A549 (cell line): ENCODE data around the gene C3orf20. TPM values are rescaled to one million over a fixed set of nuclear protein-coding genes. Genes with fewer than 3 reads are reported as not detected.

Experiments
- ATAC-seq, 2 experiments: fragments of 200-7000 bp in 1 of 2; fragments of >200 bp in 1 of 2; cut with Nextera tagmentation in 1 of 2; cut with Tn5 transposase in 1 of 2; 3 replicates each; pipeline versions ENCODE4 v1.8.0 to v1.9.1; 2018 to 2020; ENCODE audit warnings: mild to moderate bottlenecking in 1 of 2, moderate library complexity in 1 of 2
- CTCF ChIA-PET: fragments of 300-600 bp; sonication (Branson Sonifier 250); formaldehyde crosslinking; extraction: SDS; loops from one replicate; lab custom pipeline; 2021; ENCODE audit warnings: antibody characterized with exemption, inconsistent platforms; lab: Yijun Ruan, JAX
- POLR2A ChIA-PET: fragments of 350-600 bp; formaldehyde crosslinking; extraction: SDS; loops from one replicate; lab custom pipeline; 2021; ENCODE audit warnings: antibody characterized with exemption, inconsistent platforms; lab: Yijun Ruan, JAX
- DNase-seq, 2 experiments: peaks; one replicate each; pipeline versions ENCODE4 v3.0.0 to v3.0.0-alpha.2; 2011 to 2016; ENCODE audit warnings: low read depth in 1 of 2, low spot score in 1 of 2
- FAIRE-seq: peaks from 2 replicates; lab custom pipeline; 2011; peaks lifted over from hg19 to GRCh38; lab: Jason Lieb, UNC
- H3K27ac ChIP-seq, 2 experiments: fragments of >200 bp; sonication (Bioruptor Twin); formaldehyde crosslinking; 3 replicates each; pipeline ENCODE4 v1.5.1; 2016 to 2017
- H3K4me1 ChIP-seq: fragments of >200 bp; sonication (Bioruptor Twin); formaldehyde crosslinking; 3 replicates; pipeline ENCODE4 v1.6.1; 2016
- H3K4me2 ChIP-seq: fragments of >200 bp; sonication (Bioruptor Twin); formaldehyde crosslinking; 3 replicates; pipeline ENCODE4 v1.6.1; 2016
- H3K4me3 ChIP-seq: fragments of >200 bp; sonication (Bioruptor Twin); formaldehyde crosslinking; 3 replicates; pipeline ENCODE4 v1.5.1; 2016
- H3K9me3 ChIP-seq: fragments of >200 bp; sonication (Bioruptor Twin); formaldehyde crosslinking; 3 replicates; pipeline ENCODE4 v1.6.1; 2016
- BHLHE40 ChIP-seq: IDR thresholded peaks from 2 replicates; pipeline ENCODE4 v1.6.1; 2012; ENCODE audit warnings: low read depth, low read length, inconsistent platforms
- CHD4 ChIP-seq: fragments of 200-600 bp; sonication (generic); IDR thresholded peaks from 2 replicates; pipeline ENCODE4 v1.6.1; 2016; ENCODE audit warnings: antibody characterized with exemption, mild to moderate bottlenecking, borderline replicate concordance
- CTCF ChIP-seq: fragments of >200 bp; sonication (Bioruptor Twin); formaldehyde crosslinking; IDR thresholded peaks from 3 replicates; pipeline ENCODE4 v1.5.1; 2016
- ELK1 ChIP-seq: fragments of 150-350 bp; IDR thresholded peaks from 2 replicates; pipeline ENCODE4 v1.6.1; 2014; ENCODE audit warnings: low read depth, mild to moderate bottlenecking, low read length
- EP300 ChIP-seq, 2 experiments: fragments of >200 bp; sonication (Bioruptor Twin); formaldehyde crosslinking; IDR thresholded peaks; 2 replicates in 1 of 2; 3 replicates in 1 of 2; pipeline ENCODE4 v1.6.1; 2016 to 2017
- FOSL2 ChIP-seq, 2 experiments: fragments of 450-650 bp in 1 of 2; fragments of >200 bp in 1 of 2; sonication (Bioruptor Twin) in 1 of 2; formaldehyde crosslinking; IDR thresholded peaks; 2 replicates each; pipeline versions ENCODE4 v1.5.0 to v1.6.1; 2016 to 2020; ENCODE audit warnings: mild to moderate bottlenecking in 1 of 2, moderate library complexity in 1 of 2
- FOXS1 ChIP-seq: fragments of 250-450 bp; sonication (Bioruptor Pico); IDR thresholded peaks from 2 replicates; pipeline ENCODE4 v1.5.0; 2020; ENCODE audit warnings: mild to moderate bottlenecking, moderate library complexity
- GATA3 ChIP-seq: IDR thresholded peaks from 2 replicates; pipeline ENCODE4 v1.6.1; 2012; ENCODE audit warnings: borderline replicate concordance
- HES2 ChIP-seq: fragments of >200 bp; sonication (Bioruptor Twin); formaldehyde crosslinking; IDR thresholded peaks from 2 replicates; pipeline ENCODE4 v1.6.1; 2016
- HEYL ChIP-seq: fragments of 250-450 bp; sonication (Bioruptor Pico); IDR thresholded peaks from 2 replicates; pipeline ENCODE4 v1.8.0; 2021; ENCODE audit warnings: mild to moderate bottlenecking, moderate library complexity
- HOXA7 ChIP-seq: fragments of 250-450 bp; sonication (Bioruptor Pico); IDR thresholded peaks from 2 replicates; pipeline ENCODE4 v1.5.0; 2020; ENCODE audit warnings: mild to moderate bottlenecking, moderate library complexity
- HOXB5 ChIP-seq: fragments of 250-450 bp; sonication (Bioruptor Pico); IDR thresholded peaks from 2 replicates; pipeline ENCODE4 v1.5.0; 2020; ENCODE audit warnings: mild to moderate bottlenecking, moderate library complexity
- KDM1A ChIP-seq: fragments of 200-600 bp; sonication (generic); IDR thresholded peaks from 2 replicates; pipeline ENCODE4 v1.6.1; 2016; ENCODE audit warnings: low read depth, mild to moderate bottlenecking
- KDM5A ChIP-seq: fragments of 200-600 bp; sonication (generic); IDR thresholded peaks from 2 replicates; pipeline ENCODE4 v1.6.1; 2016; ENCODE audit warnings: antibody characterized with exemption, mild to moderate bottlenecking
- MAFK ChIP-seq: fragments of 450-650 bp; IDR thresholded peaks from 2 replicates; pipeline ENCODE4 v1.6.1; 2014; ENCODE audit not compliant: partially characterized antibody
- MAX ChIP-seq: IDR thresholded peaks from 2 replicates; pipeline ENCODE4 v1.6.1; 2012
- MAZ ChIP-seq: fragments of 150-350 bp; IDR thresholded peaks from 2 replicates; pipeline ENCODE4 v1.6.1; 2014; ENCODE audit warnings: antibody characterized with exemption, low read depth, low read length, borderline replicate concordance
- MYC ChIP-seq: IDR thresholded peaks from 2 replicates; pipeline ENCODE4 v1.6.1; 2012; ENCODE audit warnings: mild to moderate bottlenecking, inconsistent platforms, low read length, improper control_type of control experiment, borderline replicate concordance
- NPAS2 ChIP-seq: fragments of 250-450 bp; sonication (Bioruptor Pico); IDR thresholded peaks from 2 replicates; pipeline ENCODE4 v1.8.0; 2022; ENCODE audit warnings: mild to moderate bottlenecking, moderate library complexity, borderline replicate concordance
- PHF8 ChIP-seq: fragments of 200-600 bp; sonication (generic); IDR thresholded peaks from 2 replicates; pipeline ENCODE4 v1.6.1; 2016; ENCODE audit warnings: low read depth, mild to moderate bottlenecking, antibody characterized with exemption, moderate library complexity, borderline replicate concordance
- RARB ChIP-seq: fragments of 250-450 bp; sonication (Bioruptor Pico); IDR thresholded peaks from 2 replicates; pipeline ENCODE4 v1.8.0; 2021; ENCODE audit warnings: mild to moderate bottlenecking, moderate library complexity
- RFX5 ChIP-seq: fragments of 450-650 bp; IDR thresholded peaks from 2 replicates; pipeline ENCODE4 v1.7.1; 2014; ENCODE audit warnings: antibody characterized with exemption, mild to moderate bottlenecking, moderate library complexity
- RNF2 ChIP-seq: fragments of 200-600 bp; sonication (generic); IDR thresholded peaks from 2 replicates; pipeline ENCODE4 v1.6.1; 2016; ENCODE audit warnings: low read depth, mild to moderate bottlenecking, antibody characterized with exemption, moderate library complexity, borderline replicate concordance
- TP53 ChIP-seq: fragments of 250-450 bp; sonication (Bioruptor Pico); IDR thresholded peaks from 2 replicates; pipeline ENCODE4 v1.5.0; 2021; ENCODE audit warnings: mild to moderate bottlenecking, moderate library complexity
- USF2 ChIP-seq: fragments of 450-650 bp; IDR thresholded peaks from 2 replicates; pipeline ENCODE4 v1.6.1; 2014; ENCODE audit warnings: antibody characterized with exemption
- ZC3H11A ChIP-seq: fragments of 450-650 bp; IDR thresholded peaks from 2 replicates; pipeline ENCODE4 v1.6.1; 2014; ENCODE audit warnings: antibody characterized with exemption, mild to moderate bottlenecking
- ZNF302 ChIP-seq: fragments of 250-450 bp; sonication (Bioruptor Pico); IDR thresholded peaks from 2 replicates; pipeline ENCODE4 v1.9.0; 2021; ENCODE audit warnings: inconsistent platforms, mild to moderate bottlenecking, moderate library complexity
- ZSCAN20 ChIP-seq: fragments of 250-450 bp; sonication (Bioruptor Pico); IDR thresholded peaks from 2 replicates; pipeline ENCODE4 v1.8.0; 2022; ENCODE audit warnings: mild to moderate bottlenecking, moderate library complexity
- WGBS: methylation state at CpG from one replicate; pipeline ENCODE4 v1.1.6; 2017; ENCODE audit errors: missing lambda C conversion rate; 5-methylcytosine and 5-hydroxymethylcytosine counted together
- polyA plus RNA-seq, 4 experiments: library from polyadenylated mRNA; depleted of rRNA in 3 of 4; stranded (reverse); fragments of >200 nt; fragmentation: RNase III in 1 of 4; extraction: RNeasy Plus Mini Kit Qiagen cat#74134 plus additional on column Dnase treatment in 1 of 4; gene quantifications; 2 replicates in 3 of 4; 3 replicates in 1 of 4; pipeline ENCODE4 v1.2.3, GENCODE V29; 2011 to 2017

Gene C3orf20
- polyA plus RNA-seq, 2 of the 4 experiments (the other 2 are of a cell fraction): 0.05 TPM; not detected in 1

GRCh38 chr3:14769544-14770325, 94.8 kb downstream of the C3orf20 start:
- FAIRE-seq: no peak
- Histone ChIP-seq H3K4me1 (no peaks in the 10 kb centered on the region), H3K9me3 (no peaks in the 10 kb centered on the region), H3K4me2 (no peak overlapping the region), H3K27ac (no peak overlapping the region), H3K4me3 (no peak overlapping the region)
- CTCF ChIA-PET: interaction anchor here (1.5 kb wide), 1 partner anchor 21 kb away, joined by 4 read pairs; no protein-coding TSS in a partner anchor
- TF ChIP-seq FOSL2 (IDR thresholded peaks at IDR 0.05): no peak
- no peak for TF ChIP-seq FOSL2 (CRISPR knock-in tag; IDR thresholded peaks at IDR 0.05)
- TF ChIP-seq ZC3H11A: no peak
- TF ChIP-seq CTCF: no peak
- TF ChIP-seq KDM1A: no peak
- TF ChIP-seq NPAS2 (CRISPR knock-in tag): no peak
- TF ChIP-seq ELK1: no peak
- TF ChIP-seq RARB (CRISPR knock-in tag): no peak
- TF ChIP-seq GATA3: no peak
- no peak for TF ChIP-seq KDM5A
- TF ChIP-seq EP300 (IDR thresholded peaks at IDR 0.05): no peak
- TF ChIP-seq MAFK: no peak
- no peak for TF ChIP-seq USF2
- no peak for TF ChIP-seq ZNF302 (CRISPR knock-in tag)
- no peak for TF ChIP-seq CHD4
- no peak for DNase-seq
- 67% methylated on average over 11 of the region's 11 CpGs for WGBS
- POLR2A ChIA-PET: no interaction called here
- ATAC-seq: no peak

- TF ChIP-seq HEYL (no peak), RNF2 (no peak), MAFK (no peak), ZNF302 (CRISPR knock-in tag) (no peak), RFX5 (no peak), FOXS1 (no peak), FOSL2 (IDR thresholded peaks at IDR 0.05) (no peak), FOSL2 (CRISPR knock-in tag; IDR thresholded peaks at IDR 0.05) (no peak), ELK1 (no peak), PHF8 (no peak), MAX (no peak), KDM5A (no peak), HES2 (no peak), HOXA7 (no peak), HOXB5 (CRISPR knock-in tag) (no peak), BHLHE40 (no peak), MAZ (no peak), MYC (no peak), ZSCAN20 (CRISPR knock-in tag) (no peak), TP53 (CRISPR knock-in tag) (no peak)
- FAIRE-seq (no peak), DNase-seq (no peak), ATAC-seq (no peak)
- no peaks in the 10 kb centered on the region for H3K4me1 ChIP-seq
- no peak overlapping the region for H3K4me2 ChIP-seq
- H3K9me3 ChIP-seq: no peaks in the 10 kb centered on the region
- ChIA-PET CTCF (interaction anchor here (1.5 to 1.6 kb wide), 2 partner anchors 10 to 20 kb away, joined by 4 to 7 read pairs; no protein-coding TSS in a partner anchor), POLR2A (no interaction called here)
- no peak overlapping the region for H3K4me3 ChIP-seq
- WGBS: 56% methylated on average over 7 of the region's 7 CpGs
- no peak overlapping the region for H3K27ac ChIP-seq
These were observed 95.7 kb downstream of the C3orf20 start for GRCh38 chr3:14770591-14770990.
